ENCODE data around the gene STAT5B. TPM values are rescaled to one million over a fixed set of nuclear protein-coding genes. Genes with fewer than 3 reads are reported as not detected.

Gene STAT5B
- total and polyA plus RNA-seq, 2 of the 8 experiments (the other 6 are each of a cell fraction or from before 2014, with no cell fraction given): 35.3 to 52.6 TPM

GRCh38 chr17:42279776-42280630 is 3.8 kb upstream of the STAT5B start:
- FAIRE-seq (no peak), DNase-seq (ENCODE audit: low read depth in 1 of 2, low spot score in 2 of 2) (no peak)
- 84% methylated on average over 4 of the region's 4 CpGs; no CpG with 5 or more reads in 1 of the 2 experiments for WGBS, 2 experiments (ENCODE audit: extremely low coverage in 1 of 2, insufficient coverage in 1 of 2, insufficient read length in 1 of 2, insufficient replicate concordance in 2 of 2, low coverage in 1 of 2, low lambda C conversion rate in 2 of 2, missing lambda C conversion rate in 1 of 2)
- H3K9ac ChIP-seq (replicated peaks in 1 of 4; ENCODE audit: extremely low read depth in 1 of 4, low read depth in 3 of 4, low read length in 3 of 4): no peak overlapping the region
- no peak overlapping the region for H2BK20ac ChIP-seq (ENCODE audit: low read length)
- no peak overlapping the region for H4K91ac ChIP-seq (replicated peaks; ENCODE audit: insufficient read length, low read length)
- H2BK15ac ChIP-seq (ENCODE audit: low read length): 0 out of 2 replicates have a peak overlapping the region, but pooled peaks have one; percentile 3
- H2AK5ac ChIP-seq (ENCODE audit: low read depth, low read length): no peak overlapping the region; the same call in 1 of the 2 replicates
- H3K23me2 ChIP-seq (ENCODE audit: low read depth, low read length): peaks cover 5% of the 10 kb centered on the region; the same call in 1 of the 2 replicates
- no peak overlapping the region for H3K18ac ChIP-seq (ENCODE audit: extremely low read depth, low read length)
- H3K79me1 ChIP-seq (ENCODE audit: low read depth, low read length): peaks cover under 1% of the 10 kb centered on the region; the same call in 1 of the 2 replicates
- peaks cover 0 to 4% (median 2%) of the 10 kb centered on the region in 4 experiments; a peak in 1 of 7 replicates for H3K27me3 ChIP-seq (replicated peaks in 1 of 4; ENCODE audit: control insufficient read depth in 3 of 4, extremely low read depth in 1 of 4, insufficient read depth in 3 of 4, low read length in 3 of 4)
- H3K23ac ChIP-seq (ENCODE audit: insufficient read length): no peak overlapping the region
- H3K4ac ChIP-seq (replicated peaks; ENCODE audit: insufficient read length, low read depth, low read length): no peak overlapping the region
- no peak overlapping the region for H3K4me3 ChIP-seq (ENCODE audit: extremely low read depth in 1 of 4, insufficient read depth in 2 of 4, low read depth in 3 of 4, low read length in 4 of 4)
- H3K79me2 ChIP-seq (ENCODE audit: control insufficient read depth in 1 of 2, insufficient read depth in 2 of 2, low read length in 2 of 2): peaks cover 0 to 3% of the 10 kb centered on the region in 2 experiments; a peak in 1 of 4 replicates
- no peaks in the 10 kb centered on the region for H4K20me1 ChIP-seq (replicated peaks in 1 of 2; ENCODE audit: control insufficient read depth in 1 of 2, insufficient read depth in 2 of 2, low read length in 2 of 2)
- peaks cover under 1 to 12% (median 10%) of the 10 kb centered on the region in 4 experiments for H3K4me1 ChIP-seq (replicated peaks in 1 of 4; ENCODE audit: control insufficient read depth in 3 of 4, insufficient read depth in 4 of 4, low read length in 3 of 4)
- CTCF ChIA-PET (ENCODE audit: partially characterized antibody): interaction anchor here (0.6 to 1.4 kb wide), 4 partner anchors 9 to 731 kb away, joined by 3 to 5 read pairs (median 4); no protein-coding TSS in a partner anchor
- no peak overlapping the region for H3K14ac ChIP-seq (ENCODE audit: insufficient read length)
- H3K27ac ChIP-seq (ENCODE audit: low read depth, low read length): no peak overlapping the region
- POLR2A ChIA-PET (ENCODE audit: partially characterized antibody): no interaction called here
- no peak overlapping the region; the same call in 1 of the 2 replicates for H4K8ac ChIP-seq (ENCODE audit: extremely low read depth, insufficient read depth, low read length)
- no peaks in the 10 kb centered on the region for H3K9me3 ChIP-seq (ENCODE audit: insufficient read depth in 2 of 2, low read depth in 1 of 2, low read length in 1 of 2)
- H2BK5ac ChIP-seq (ENCODE audit: low read depth, low read length): no peak overlapping the region
- H4K5ac ChIP-seq (ENCODE audit: insufficient read length, low read depth, low read length): no peak overlapping the region
- no peak overlapping the region for H3K4me2 ChIP-seq (ENCODE audit: insufficient read depth in 1 of 2, low read depth in 2 of 2, low read length in 2 of 2)
- H3K56ac ChIP-seq (replicated peaks; ENCODE audit: insufficient read length, low read depth, low read length): no peak overlapping the region
- H2AFZ ChIP-seq (ENCODE audit: low read length): no peak overlapping the region
- H3K36me3 ChIP-seq (ENCODE audit: control insufficient read depth in 2 of 4, insufficient read depth in 4 of 4, low read length in 3 of 4): no peaks in the 10 kb centered on the region
- no peak overlapping the region for H2BK12ac ChIP-seq (ENCODE audit: low read depth, low read length)
- no peak overlapping the region for H2BK120ac ChIP-seq (replicated peaks; ENCODE audit: low read depth, low read length)
- no peak for TF ChIP-seq CBX8 (IDR thresholded peaks at IDR 0.05; ENCODE audit: borderline replicate concordance, low read depth, low read length)
- TF ChIP-seq CTCF (IDR thresholded peaks at IDR 0.05; ENCODE audit: control extremely low read depth in 1 of 3, insufficient read depth in 1 of 3, low read depth in 1 of 3, low read length in 3 of 3): no peak
- TF ChIP-seq SIN3A (conservative IDR thresholded peaks at IDR 0.05 in 1 of 2, IDR thresholded peaks at IDR 0.05 in 1 of 2; ENCODE audit: low read depth in 1 of 2, low read length in 2 of 2): no peak
- no peak for TF ChIP-seq KDM4A (IDR thresholded peaks at IDR 0.05; ENCODE audit: low read depth, low read length, severe bottlenecking)
- no peak for TF ChIP-seq CHD1 (IDR thresholded peaks at IDR 0.05; ENCODE audit: low read depth, low read length)
- TF ChIP-seq POLR2AphosphoS5 (IDR thresholded peaks at IDR 0.05; ENCODE audit: low read depth, low read length): no peak
- TF ChIP-seq GABPA (IDR thresholded peaks at IDR 0.05; ENCODE audit: borderline replicate concordance, insufficient read depth, low read length): no peak
- no peak for TF ChIP-seq POU5F1 (IDR thresholded peaks at IDR 0.05; ENCODE audit: low read depth, low read length)

Measured in H1 (cell line).